Upper lobe of left lung (tissue), 6 donors: ENCODE data around the gene ZBTB47. TPM values are rescaled to one million over a fixed set of nuclear protein-coding genes. Genes with fewer than 3 reads are reported as not detected.

Source experiments
- ATAC-seq, 2 donors: fragments of 200-7000 bp; cut with Tn5 transposase; one replicate each; pipeline ENCODE4 v1.9.1; 2022; ENCODE audit warnings: mild to moderate bottlenecking in 2 of 2, moderate library complexity in 2 of 2; ENCODE audit not compliant: low FRiP score in 2 of 2
- DNase-seq, 2 donors: peaks; one replicate each; pipeline ENCODE4 v3.0.0-alpha.2; 2019 to 2020
- H3K27ac ChIP-seq, 4 donors: fragments of 200-600 bp; sonication (generic); one replicate each; pipeline ENCODE4 v1.5.1; 2016 to 2019
- H3K27me3 ChIP-seq, 4 donors: fragments of 200-600 bp; sonication (generic); one replicate each; pipeline ENCODE4 v1.5.1; 2017 to 2019
- H3K36me3 ChIP-seq, 4 donors: fragments of 200-600 bp; sonication (generic); one replicate each; pipeline ENCODE4 v1.5.1; 2016 to 2019
- H3K4me1 ChIP-seq, 4 donors: fragments of 200-600 bp; sonication (generic); one replicate each; pipeline ENCODE4 v1.5.1; 2018 to 2019
- H3K4me3 ChIP-seq, 4 donors: fragments of 200-600 bp; sonication (generic); one replicate each; pipeline ENCODE4 v1.5.1; 2017 to 2019; ENCODE audit warnings: mild to moderate bottlenecking in 2 of 4, moderate library complexity in 1 of 4
- H3K9me3 ChIP-seq, 4 donors: fragments of 200-600 bp; sonication (generic); one replicate each; pipeline ENCODE4 v1.5.1; 2018 to 2019
- EP300 ChIP-seq, 4 donors: sonication (generic); formaldehyde crosslinking; IDR thresholded peaks; one replicate each; pipeline ENCODE4 v1.5.1; 2017; ENCODE audit warnings: antibody characterized with exemption in 4 of 4, control low read depth in 2 of 4
- POLR2A ChIP-seq, 4 donors: fragments of 450-650 bp; IDR thresholded peaks; one replicate each; pipeline ENCODE4 v1.5.1; 2016 to 2017; ENCODE audit warnings: antibody characterized with exemption in 4 of 4, mild to moderate bottlenecking in 2 of 4
- POLR2AphosphoS5 ChIP-seq, 2 donors: sonication (generic); formaldehyde crosslinking; IDR thresholded peaks; one replicate each; pipeline ENCODE4 v1.5.1; 2017; ENCODE audit warnings: antibody characterized with exemption in 2 of 2
- WGBS, 2 donors: methylation state at CpG; one replicate each; pipeline ENCODE4 v1.1.5; 2017 to 2018; 5-methylcytosine and 5-hydroxymethylcytosine counted together
- total RNA-seq, 6 donors: library from RNA; depleted of rRNA in 4 of 6; stranded (reverse); fragments of >200 nt in 4 of 6; gene quantifications; one replicate each; pipeline versions ENCODE4 v1.1.0 to v1.2.1, GENCODE V29; 2016 to 2021
- TF ChIP-seq, protein P1 (sequence below), 6 experiments: fragments of 450-650 bp in 4 of 6; fragments of 200-600 bp in 2 of 6; sonication (generic) in 2 of 6; IDR thresholded peaks; one replicate each; pipeline ENCODE4 v1.5.1; 2016 to 2019; ENCODE audit warnings: antibody characterized with exemption in 6 of 6
- donor health status: DM: no; HTN: no; CAD: no; lungs with moderate emphysema.
- donor health status: DM: no; HTN: yes; CAD: no; lungs with severe emphysema.

Gene ZBTB47
- total RNA-seq, 6 donors from 2014 or later, result 25.1 to 35.8 (median 29.9) TPM

DNA sequence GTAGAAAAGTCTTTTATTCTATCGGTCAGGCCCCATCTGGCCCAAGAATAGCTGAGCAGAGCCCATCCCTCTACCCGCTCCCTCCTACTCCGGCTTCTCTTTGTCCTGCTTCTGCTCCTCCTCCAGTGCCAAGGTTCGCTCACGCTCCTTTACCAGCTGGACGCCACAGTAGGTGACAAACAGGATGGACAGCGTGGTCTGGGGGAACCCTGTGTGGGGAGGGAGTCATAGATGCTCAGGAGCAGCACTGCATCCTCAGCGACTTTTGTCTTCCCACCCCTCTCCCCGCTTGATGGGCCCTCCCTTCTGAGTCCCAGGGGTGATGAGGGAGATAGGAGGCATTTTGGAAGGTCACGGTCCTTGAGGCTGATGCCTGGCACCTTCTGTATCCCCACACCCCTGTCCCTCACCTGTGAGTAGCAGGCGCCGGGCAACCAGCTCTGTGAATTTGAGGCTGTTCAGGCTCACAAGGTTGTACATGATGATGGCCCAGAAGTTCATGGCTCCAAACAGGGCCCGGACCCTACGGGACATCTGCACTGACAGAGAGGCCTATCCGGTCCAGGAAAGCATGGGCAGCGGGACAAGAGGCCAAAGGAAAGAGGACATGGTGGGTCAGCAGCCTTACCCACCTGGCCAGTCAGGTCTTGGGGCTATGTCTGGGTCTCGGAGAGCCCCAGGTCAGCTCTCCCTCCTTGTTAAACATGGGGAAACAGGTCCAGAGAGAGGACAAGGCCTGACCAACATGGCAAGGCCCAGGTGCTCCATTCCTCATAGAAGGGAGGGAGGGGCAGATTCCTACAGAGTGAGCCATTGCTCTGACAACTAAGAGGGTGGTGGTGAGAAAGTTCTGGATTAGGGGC lies 39.4 kb downstream of the ZBTB47 start:
- Histone ChIP-seq H3K9me3 (no peaks in the 10 kb centered on the region), H3K27me3 (no peaks in the 10 kb centered on the region), H3K36me3 (no peaks in the 10 kb centered on the region), H3K4me1 (no peaks in the 10 kb centered on the region), H3K27ac (no peak overlapping the region), H3K4me3 (no peak overlapping the region)
- DNase-seq (peak in 1 of 2 donors; percentile 8), ATAC-seq (no peak)
- TF ChIP-seq POLR2A (IDR thresholded peaks at IDR 0.05) (no peak), EP300 (IDR thresholded peaks at IDR 0.05) (no peak)
- WGBS, 2 donors, result 86 to 87% methylated on average over 15 to 16 of the region's 17 CpGs

DNA sequence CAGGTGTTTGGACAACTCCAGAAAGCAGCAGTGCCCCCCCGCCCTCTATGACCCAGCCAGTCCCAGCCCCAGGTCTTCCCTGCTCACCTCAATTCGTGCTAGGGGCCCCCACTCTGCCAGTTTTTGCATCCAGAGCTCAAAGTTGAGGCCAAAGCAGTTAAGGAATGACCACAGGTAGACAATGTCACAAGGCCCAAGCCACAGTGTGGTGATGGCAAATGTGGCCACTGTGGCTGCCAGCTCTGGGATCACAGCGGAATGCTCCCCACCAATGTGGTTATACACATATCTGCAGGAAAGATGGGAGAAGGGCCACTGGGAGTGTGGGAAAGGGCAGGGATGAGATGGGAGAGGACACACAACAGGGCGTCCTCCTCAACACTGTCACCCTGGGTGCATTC lies 40.0 kb downstream of the ZBTB47 start:
- Histone ChIP-seq H3K4me1 (peaks cover 0 to 1% (median 0%) of the 10 kb centered on the region in 4 donors), H3K9me3 (no peaks in the 10 kb centered on the region), H3K27me3 (no peaks in the 10 kb centered on the region), H3K4me3 (no peak overlapping the region), H3K36me3 (no peaks in the 10 kb centered on the region), H3K27ac (no peak overlapping the region)
- ATAC-seq (no peak), DNase-seq (peak in 1 of 2 donors; percentile 16)
- 65 to 85% methylated on average over 3 to 4 of the region's 4 CpGs for WGBS, 2 donors
- TF ChIP-seq POLR2A (IDR thresholded peaks at IDR 0.05), result no peak
- no peak for TF ChIP-seq POLR2AphosphoS5 (IDR thresholded peaks at IDR 0.05)
- TF ChIP-seq, protein P1, sequence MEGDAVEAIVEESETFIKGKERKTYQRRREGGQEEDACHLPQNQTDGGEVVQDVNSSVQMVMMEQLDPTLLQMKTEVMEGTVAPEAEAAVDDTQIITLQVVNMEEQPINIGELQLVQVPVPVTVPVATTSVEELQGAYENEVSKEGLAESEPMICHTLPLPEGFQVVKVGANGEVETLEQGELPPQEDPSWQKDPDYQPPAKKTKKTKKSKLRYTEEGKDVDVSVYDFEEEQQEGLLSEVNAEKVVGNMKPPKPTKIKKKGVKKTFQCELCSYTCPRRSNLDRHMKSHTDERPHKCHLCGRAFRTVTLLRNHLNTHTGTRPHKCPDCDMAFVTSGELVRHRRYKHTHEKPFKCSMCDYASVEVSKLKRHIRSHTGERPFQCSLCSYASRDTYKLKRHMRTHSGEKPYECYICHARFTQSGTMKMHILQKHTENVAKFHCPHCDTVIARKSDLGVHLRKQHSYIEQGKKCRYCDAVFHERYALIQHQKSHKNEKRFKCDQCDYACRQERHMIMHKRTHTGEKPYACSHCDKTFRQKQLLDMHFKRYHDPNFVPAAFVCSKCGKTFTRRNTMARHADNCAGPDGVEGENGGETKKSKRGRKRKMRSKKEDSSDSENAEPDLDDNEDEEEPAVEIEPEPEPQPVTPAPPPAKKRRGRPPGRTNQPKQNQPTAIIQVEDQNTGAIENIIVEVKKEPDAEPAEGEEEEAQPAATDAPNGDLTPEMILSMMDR (IDR thresholded peaks at IDR 0.05), result no peak
- no peak for TF ChIP-seq EP300 (IDR thresholded peaks at IDR 0.05)

DNA sequence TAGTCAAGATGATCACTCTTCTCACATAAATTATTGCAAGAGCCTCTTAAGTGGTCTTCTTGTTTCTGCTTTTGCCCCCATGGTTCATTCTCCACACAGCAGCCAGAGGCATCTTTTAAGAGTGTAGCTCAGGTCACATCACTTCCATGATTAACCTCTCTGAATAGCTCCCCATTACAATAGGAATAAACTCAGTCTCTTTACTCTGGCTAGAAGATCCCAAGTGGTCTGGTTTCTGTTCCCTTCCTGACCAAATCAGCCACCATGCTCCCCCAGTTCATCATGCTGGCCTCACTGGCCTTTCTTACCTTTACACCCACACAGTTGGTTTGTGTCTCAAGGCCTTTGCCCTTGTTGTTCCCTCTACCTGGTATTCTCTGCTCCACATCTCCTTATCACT lies 40.9 kb downstream of the ZBTB47 start:
- no peaks in the 10 kb centered on the region for H3K27me3 ChIP-seq
- ATAC-seq, result no peak
- H3K9me3 ChIP-seq, result no peaks in the 10 kb centered on the region

DNA sequence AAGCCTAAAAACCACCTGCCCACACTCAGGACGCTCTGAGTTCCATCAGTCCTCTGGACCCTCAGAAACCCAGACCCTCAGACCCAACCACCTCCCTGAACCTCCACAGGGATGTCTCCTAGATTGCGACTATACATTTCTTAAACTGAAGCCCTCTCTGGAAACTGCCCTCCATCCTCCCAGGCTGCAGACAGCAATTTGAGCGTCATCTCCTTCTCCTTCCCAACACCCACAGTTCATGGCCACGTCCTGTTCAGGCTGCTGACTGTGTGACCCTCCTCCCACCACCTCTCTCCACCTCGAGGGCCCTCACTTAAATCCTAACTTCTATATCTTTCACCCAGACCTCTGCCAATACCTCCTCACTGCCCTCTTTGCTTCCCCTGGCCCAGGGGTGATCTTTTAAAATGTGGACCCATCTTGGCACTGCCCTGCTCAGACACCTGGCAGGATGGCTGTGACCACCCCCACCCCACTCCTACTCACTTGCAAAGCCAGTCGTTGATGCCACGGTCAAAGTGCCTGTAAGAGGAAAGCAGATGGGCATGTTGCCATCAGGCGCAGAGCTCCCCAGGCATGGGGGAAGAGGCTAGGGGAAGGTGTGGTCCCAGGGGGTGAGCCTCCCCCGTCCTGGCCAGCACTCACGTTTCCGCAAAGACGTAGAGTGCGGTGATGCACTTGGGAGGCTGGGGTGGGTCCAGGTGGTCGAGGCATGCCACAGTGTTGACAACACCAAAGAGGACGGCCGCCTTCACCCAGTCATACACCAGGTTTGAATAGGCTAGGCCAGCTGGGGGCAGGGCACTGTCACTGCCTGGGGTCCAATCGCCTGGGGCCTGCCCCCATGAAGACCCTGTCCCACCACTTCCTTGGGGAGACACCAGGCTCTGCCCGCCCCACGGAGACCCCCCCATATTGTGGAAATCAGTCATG lies 43.1 kb downstream of the ZBTB47 start:
- Histone ChIP-seq H3K36me3 (no peaks in the 10 kb centered on the region), H3K27ac (no peak overlapping the region), H3K4me3 (no peak overlapping the region), H3K27me3 (no peaks in the 10 kb centered on the region), H3K4me1 (peaks cover 0 to 7% (median 3%) of the 10 kb centered on the region in 4 donors), H3K9me3 (no peaks in the 10 kb centered on the region)
- ATAC-seq (no peak), DNase-seq (no peak)
- 73 to 74% methylated on average over 19 of the region's 19 CpGs for WGBS, 2 donors
- no peak for TF ChIP-seq POLR2A (IDR thresholded peaks at IDR 0.05)
- TF ChIP-seq, protein P1 (IDR thresholded peaks at IDR 0.05), result no peak
- no peak for TF ChIP-seq POLR2AphosphoS5 (IDR thresholded peaks at IDR 0.05)
- TF ChIP-seq EP300 (IDR thresholded peaks at IDR 0.05), result no peak

More for the DNA sequence above, 40.9 kb downstream of the ZBTB47 start:
- H3K27ac ChIP-seq, result no peak overlapping the region
- H3K36me3 ChIP-seq, result no peaks in the 10 kb centered on the region
- no peak for DNase-seq
- H3K4me3 ChIP-seq, result no peak overlapping the region
- H3K4me1 ChIP-seq, result peaks cover 0 to 7% (median 0%) of the 10 kb centered on the region in 4 donors
- TF ChIP-seq POLR2A (IDR thresholded peaks at IDR 0.05) (no peak), EP300 (IDR thresholded peaks at IDR 0.05) (no peak), POLR2AphosphoS5 (IDR thresholded peaks at IDR 0.05) (no peak)
- TF ChIP-seq, protein P1 (IDR thresholded peaks at IDR 0.05), result no peak
